SK-N-SH (cell line): ENCODE results near the gene MRPL49. TPM values are rescaled to one million over a fixed set of nuclear protein-coding genes. Genes with fewer than 3 reads are reported as not detected.
A peak's percentile ranks its signal among the peaks of the same experiment; 100 is the strongest.

Source experiments
- CTCF ChIA-PET: fragments of 300-600, 350-600 bp; formaldehyde crosslinking; extraction: SDS; loops from one replicate; lab custom pipeline; 2021; lab: Yijun Ruan, JAX
- POLR2A ChIA-PET: fragments of 350-600 bp; sonication (Branson Sonifier 250); formaldehyde crosslinking; extraction: SDS; loops from one replicate; lab custom pipeline; 2020; ENCODE audit warnings: antibody characterized with exemption, inconsistent platforms; lab: Yijun Ruan, JAX
- DNase-seq: peaks from one replicate; pipeline ENCODE4 v3.0.0; 2012
- H2AFZ ChIP-seq: fragments of 200-600 bp; sonication (generic); 2 replicates; pipeline ENCODE4 v1.8.1; 2016; ENCODE audit warnings: antibody characterized with exemption, mild to moderate bottlenecking, low read depth
- H3F3A ChIP-seq: fragments of 200-600 bp; sonication (generic); replicated peaks from 2 replicates; pipeline ENCODE3; 2016; ENCODE audit warnings: antibody characterized with exemption, mild to moderate bottlenecking; ENCODE audit not compliant: insufficient read depth
- H3K27ac ChIP-seq, 2 experiments: fragments of 200-500 bp in 1 of 2; fragments of 200-600 bp in 1 of 2; sonication (Bioruptor generic) in 1 of 2; sonication (generic), shearing (Covaris generic) in 1 of 2; 2 replicates each; pipeline versions ENCODE4 v1.5.1 to v1.6.1; 2014 to 2016; ENCODE audit warnings: low read depth in 2 of 2, inconsistent platforms in 1 of 2, low read length in 1 of 2, mild to moderate bottlenecking in 1 of 2, mixed read lengths in 1 of 2
- H3K27me3 ChIP-seq: fragments of 200-600 bp; sonication (generic), shearing (Covaris generic); 2 replicates; pipeline ENCODE4 v1.6.1; 2016; ENCODE audit warnings: mixed run types; ENCODE audit not compliant: insufficient read depth
- H3K36me3 ChIP-seq, 2 experiments: fragments of 200-500 bp in 1 of 2; fragments of 200-600 bp in 1 of 2; sonication (Bioruptor generic) in 1 of 2; sonication (generic) in 1 of 2; replicated peaks in 1 of 2; 2 replicates each; pipeline versions ENCODE3 to v1.5.1; 2014 to 2016; ENCODE audit warnings: low read length in 1 of 2, mild to moderate bottlenecking in 1 of 2; ENCODE audit not compliant: insufficient read depth in 2 of 2, control insufficient read depth in 1 of 2
- H3K4me1 ChIP-seq, 2 experiments: fragments of 200-500 bp in 1 of 2; fragments of 200-600 bp in 1 of 2; sonication (Bioruptor generic) in 1 of 2; sonication (generic), shearing (Covaris generic) in 1 of 2; 2 replicates each; pipeline versions ENCODE4 v1.5.1 to v1.6.1; 2014 to 2016; ENCODE audit warnings: low read depth in 1 of 2, low read length in 1 of 2, mixed run types in 1 of 2; ENCODE audit not compliant: insufficient read depth in 2 of 2, control insufficient read depth in 1 of 2
- H3K4me2 ChIP-seq: fragments of 200-600 bp; sonication (generic), shearing (Covaris generic); 2 replicates; pipeline ENCODE4 v1.6.1; 2017; ENCODE audit warnings: mixed run types
- H3K4me3 ChIP-seq, 2 experiments: fragments of 200-500 bp in 1 of 2; fragments of 200-600 bp in 1 of 2; sonication (Bioruptor generic) in 1 of 2; sonication (generic), shearing (Covaris generic) in 1 of 2; 2 replicates each; pipeline versions ENCODE4 v1.5.1 to v1.8.1; 2014 to 2016; ENCODE audit warnings: low read depth in 2 of 2, inconsistent platforms in 1 of 2, low read length in 1 of 2, mild to moderate bottlenecking in 1 of 2, mixed read lengths in 1 of 2, moderate library complexity in 1 of 2
- H3K79me2 ChIP-seq: fragments of 200-600 bp; sonication (generic); 2 replicates; pipeline ENCODE4 v1.8.1; 2017; ENCODE audit warnings: mild to moderate bottlenecking; ENCODE audit not compliant: insufficient read depth
- H3K9ac ChIP-seq: fragments of 200-600 bp; sonication (generic); 2 replicates; pipeline ENCODE4 v1.6.1; 2017; ENCODE audit warnings: mixed run types
- H3K9me2 ChIP-seq: fragments of 200-600 bp; sonication (generic); 2 replicates; pipeline ENCODE4 v1.6.1; 2017; ENCODE audit warnings: mixed run types
- H3K9me3 ChIP-seq: fragments of 200-600 bp; sonication (generic); 2 replicates; pipeline ENCODE4 v1.6.1; 2017; ENCODE audit warnings: mixed run types, mild to moderate bottlenecking, moderate library complexity
- H4K20me1 ChIP-seq: fragments of 200-600 bp; sonication (generic); 2 replicates; pipeline ENCODE4 v1.6.1; 2017; ENCODE audit warnings: mild to moderate bottlenecking, mixed run types; ENCODE audit not compliant: insufficient read depth
- ELF1 ChIP-seq: IDR thresholded peaks from 2 replicates; pipeline ENCODE4 v1.4.0; 2012
- EZH2phosphoT487 ChIP-seq: fragments of 200-600 bp; sonication (generic); IDR thresholded peaks from 2 replicates; pipeline ENCODE4 v1.6.1; 2017; ENCODE audit warnings: low read depth, mixed run types, mild to moderate bottlenecking, antibody characterized with exemption, moderate library complexity, borderline replicate concordance
- FOSL2 ChIP-seq: IDR thresholded peaks from 2 replicates; pipeline ENCODE4 v1.4.0; 2012; ENCODE audit warnings: low read depth, mild to moderate bottlenecking, moderate library complexity, borderline replicate concordance
- FOXM1 ChIP-seq: IDR thresholded peaks from 2 replicates; pipeline ENCODE4 v1.4.0; 2012; ENCODE audit warnings: low read depth, mild to moderate bottlenecking
- GABPA ChIP-seq: IDR thresholded peaks from 2 replicates; pipeline ENCODE4 v1.4.0; 2012; ENCODE audit warnings: low read depth, mild to moderate bottlenecking
- GATA2 ChIP-seq: sonication (generic); formaldehyde crosslinking; IDR thresholded peaks from 2 replicates; pipeline ENCODE4 v1.5.0; 2020; ENCODE audit warnings: mild to moderate bottlenecking, missing genetic modification reagents
- IRF3 ChIP-seq: fragments of 150-350 bp; IDR thresholded peaks from 2 replicates; pipeline ENCODE4 v1.6.1; 2016; ENCODE audit warnings: mild to moderate bottlenecking, low read depth, low read length
- MEF2A ChIP-seq: IDR thresholded peaks from 2 replicates; pipeline ENCODE4 v1.4.0; 2012; ENCODE audit warnings: low read depth, borderline replicate concordance
- NRF1 ChIP-seq: IDR thresholded peaks from 2 replicates; pipeline ENCODE4 v1.6.1; 2012; ENCODE audit warnings: low read depth, mild to moderate bottlenecking, low read length
- POLR2AphosphoS5 ChIP-seq: IDR thresholded peaks from 2 replicates; pipeline ENCODE4 v1.6.1; 2012; ENCODE audit warnings: low read depth, low read length
- RAD21 ChIP-seq: IDR thresholded peaks from 2 replicates; pipeline ENCODE4 v1.6.1; 2012; ENCODE audit warnings: mild to moderate bottlenecking, low read length
- RFX5 ChIP-seq: IDR thresholded peaks from 2 replicates; pipeline ENCODE4 v1.6.1; 2012; ENCODE audit warnings: mild to moderate bottlenecking, improper control_type of control experiment, low read length
- RXRA ChIP-seq: IDR thresholded peaks from 2 replicates; pipeline ENCODE4 v1.4.0; 2012; ENCODE audit warnings: low read depth, mild to moderate bottlenecking, borderline replicate concordance
- SMC3 ChIP-seq: IDR thresholded peaks from 2 replicates; pipeline ENCODE4 v1.6.1; 2012; ENCODE audit warnings: low read depth, low read length, improper control_type of control experiment
- TAF1 ChIP-seq: IDR thresholded peaks from 2 replicates; pipeline ENCODE4 v1.6.1; 2012; ENCODE audit warnings: low read depth, mild to moderate bottlenecking, low read length, moderate library complexity, borderline replicate concordance
- TEAD4 ChIP-seq: IDR thresholded peaks from 2 replicates; pipeline ENCODE4 v1.4.0; 2012; ENCODE audit warnings: mild to moderate bottlenecking, borderline replicate concordance; ENCODE audit not compliant: insufficient read depth
- YY1 ChIP-seq: IDR thresholded peaks from 2 replicates; pipeline ENCODE4 v1.4.0; 2012; ENCODE audit warnings: low read depth, mild to moderate bottlenecking
- WGBS: methylation state at CpG from one replicate; pipeline ENCODE4 v1.1.6; 2017; ENCODE audit warnings: low lambda C conversion rate; 5-methylcytosine and 5-hydroxymethylcytosine counted together
- polyA plus RNA-seq, 3 experiments: library from polyadenylated mRNA; depleted of rRNA; stranded (reverse); fragments of >200 nt; gene quantifications; 2 replicates each; pipeline ENCODE4 v1.2.3, GENCODE V29; 2012
- TF ChIP-seq, protein P1 (sequence below): IDR thresholded peaks from 2 replicates; pipeline ENCODE4 v1.4.0; 2012; ENCODE audit warnings: low read depth, borderline replicate concordance
- TF ChIP-seq, protein P2 (sequence below): IDR thresholded peaks from 2 replicates; pipeline ENCODE4 v1.4.0; 2012; ENCODE audit warnings: low read depth, borderline replicate concordance

MRPL49 gene
- polyA plus RNA-seq, 1 of the 3 experiments (the other 2 are of a cell fraction): 56.7 TPM

GRCh38 chr11:65113839-65114238, 8.3 kb upstream of the MRPL49 start:
- ChIA-PET CTCF (interaction anchor here (0.7 to 6.1 kb wide), 13 partner anchors 7 to 801 kb away, joined by 3 to 150 read pairs (median 4); partner anchors contain the start of genes ARL2, CAPN1, FAU and MRPL49), POLR2A (interaction anchor here (1.9 to 2.9 kb wide), 2 partner anchors 8 to 21 kb away, joined by 5 to 22 read pairs; partner anchors contain the start of genes FAU, MRPL49 and SYVN1)

DNA sequence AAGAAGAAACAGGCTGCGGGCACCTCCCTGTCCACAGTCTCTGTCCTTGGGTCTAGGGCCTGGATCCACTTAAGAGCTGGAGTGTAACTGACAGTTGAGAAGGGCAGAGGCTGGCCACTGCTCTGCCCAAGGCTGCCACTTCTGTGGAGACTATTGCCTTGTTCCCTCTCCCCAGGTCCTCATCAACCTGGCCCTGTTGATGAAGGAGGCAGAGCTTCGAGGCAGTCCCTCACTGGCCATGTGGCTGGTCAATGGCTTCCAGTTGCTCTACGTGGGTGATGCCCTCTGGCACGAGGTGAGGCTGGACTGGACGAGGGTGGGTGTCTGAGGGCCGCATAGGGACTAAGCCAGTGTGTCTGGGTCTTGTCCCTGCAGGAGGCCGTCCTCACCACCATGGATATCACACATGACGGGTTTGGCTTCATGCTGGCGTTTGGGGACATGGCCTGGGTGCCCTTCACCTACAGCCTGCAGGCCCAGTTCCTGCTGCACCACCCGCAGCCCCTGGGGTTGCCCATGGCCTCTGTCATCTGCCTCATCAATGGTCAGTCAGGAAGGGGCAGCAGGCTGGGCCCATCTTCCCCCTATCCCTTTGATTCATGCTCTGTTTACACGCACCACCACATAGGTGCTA, 7.5 kb upstream of the MRPL49 start:
- no peak overlapping the region for H3K4me2 ChIP-seq
- no peaks in the 10 kb centered on the region for H3K9me3 ChIP-seq
- peaks cover 20% of the 10 kb centered on the region for H3K79me2 ChIP-seq
- H4K20me1 ChIP-seq: peaks cover 6% of the 10 kb centered on the region; the same call in 1 of the 2 replicates
- no peak overlapping the region for H3K9ac ChIP-seq
- H3F3A ChIP-seq: peaks cover 32% of the 10 kb centered on the region
- WGBS: 92% methylated on average over 8 of the region's 11 CpGs
- no peak overlapping the region for H2AFZ ChIP-seq
- H3K27ac ChIP-seq: no peak overlapping the region; a peak in 1 of 4 replicates
- peaks cover 14 to 54% of the 10 kb centered on the region in 2 experiments; a peak in 3 of 4 replicates for H3K4me1 ChIP-seq
- no peaks in the 10 kb centered on the region for H3K27me3 ChIP-seq
- no peak for DNase-seq
- ChIA-PET POLR2A (interaction anchor here (1.9 kb wide), 1 partner anchor 20 kb away, joined by 5 read pairs; the partner anchor contains the start of gene SYVN1), CTCF (interaction anchor here (1.1 to 4.9 kb wide), 4 partner anchors 15 to 268 kb away, joined by 3 to 150 read pairs (median 4); partner anchors contain the start of gene VPS51)
- H3K9me2 ChIP-seq: no peaks in the 10 kb centered on the region
- H3K4me3 ChIP-seq: no peak overlapping the region
- peaks cover 23% of the 10 kb centered on the region in 2 experiments for H3K36me3 ChIP-seq
- TF ChIP-seq EZH2phosphoT487: no peak
- TF ChIP-seq GABPA: no peak
- TF ChIP-seq, protein P1, sequence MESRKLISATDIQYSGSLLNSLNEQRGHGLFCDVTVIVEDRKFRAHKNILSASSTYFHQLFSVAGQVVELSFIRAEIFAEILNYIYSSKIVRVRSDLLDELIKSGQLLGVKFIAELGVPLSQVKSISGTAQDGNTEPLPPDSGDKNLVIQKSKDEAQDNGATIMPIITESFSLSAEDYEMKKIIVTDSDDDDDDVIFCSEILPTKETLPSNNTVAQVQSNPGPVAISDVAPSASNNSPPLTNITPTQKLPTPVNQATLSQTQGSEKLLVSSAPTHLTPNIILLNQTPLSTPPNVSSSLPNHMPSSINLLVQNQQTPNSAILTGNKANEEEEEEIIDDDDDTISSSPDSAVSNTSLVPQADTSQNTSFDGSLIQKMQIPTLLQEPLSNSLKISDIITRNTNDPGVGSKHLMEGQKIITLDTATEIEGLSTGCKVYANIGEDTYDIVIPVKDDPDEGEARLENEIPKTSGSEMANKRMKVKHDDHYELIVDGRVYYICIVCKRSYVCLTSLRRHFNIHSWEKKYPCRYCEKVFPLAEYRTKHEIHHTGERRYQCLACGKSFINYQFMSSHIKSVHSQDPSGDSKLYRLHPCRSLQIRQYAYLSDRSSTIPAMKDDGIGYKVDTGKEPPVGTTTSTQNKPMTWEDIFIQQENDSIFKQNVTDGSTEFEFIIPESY: no peak
- TF ChIP-seq GATA2 (CRISPR knock-in tag): no peak
- no peak for TF ChIP-seq SMC3
- no peak for TF ChIP-seq NRF1
- TF ChIP-seq, protein P2, sequence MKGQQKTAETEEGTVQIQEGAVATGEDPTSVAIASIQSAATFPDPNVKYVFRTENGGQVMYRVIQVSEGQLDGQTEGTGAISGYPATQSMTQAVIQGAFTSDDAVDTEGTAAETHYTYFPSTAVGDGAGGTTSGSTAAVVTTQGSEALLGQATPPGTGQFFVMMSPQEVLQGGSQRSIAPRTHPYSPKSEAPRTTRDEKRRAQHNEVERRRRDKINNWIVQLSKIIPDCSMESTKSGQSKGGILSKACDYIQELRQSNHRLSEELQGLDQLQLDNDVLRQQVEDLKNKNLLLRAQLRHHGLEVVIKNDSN: no peak
- no peak for TF ChIP-seq TAF1
- TF ChIP-seq FOSL2: no peak
- TF ChIP-seq FOXM1: no peak
- TF ChIP-seq ELF1: no peak
- TF ChIP-seq RFX5: no peak

More at GRCh38 chr11:65113839-65114238, 8.3 kb upstream of the MRPL49 start:
- DNase-seq: no peak
- H3K9me2 ChIP-seq: no peaks in the 10 kb centered on the region
- peaks cover 20% of the 10 kb centered on the region for H3K79me2 ChIP-seq
- peak overlapping the region in 1 of 2 experiments; percentile 89; a peak in 2 of 4 replicates for H3K27ac ChIP-seq
- H3K27me3 ChIP-seq: no peaks in the 10 kb centered on the region
- 99% methylated on average over 6 of the region's 6 CpGs for WGBS
- H3K36me3 ChIP-seq: peaks cover 17 to 25% of the 10 kb centered on the region in 2 experiments
- H3F3A ChIP-seq: peaks cover 24% of the 10 kb centered on the region
- TF ChIP-seq TEAD4 (no peak), RAD21 (no peak), IRF3 (no peak), ELF1 (no peak), FOXM1 (no peak), YY1 (no peak), MEF2A (no peak), POLR2AphosphoS5 (no peak), RXRA (no peak), GABPA (no peak), RFX5 (no peak)
- TF ChIP-seq, protein P1: no peak
- H2AFZ ChIP-seq: no peak overlapping the region
- H3K9me3 ChIP-seq: no peaks in the 10 kb centered on the region
- peaks cover 14 to 54% of the 10 kb centered on the region in 2 experiments; a peak in 3 of 4 replicates for H3K4me1 ChIP-seq
- H3K9ac ChIP-seq: no peak overlapping the region
- H3K4me2 ChIP-seq: no peak overlapping the region
- H4K20me1 ChIP-seq: peaks cover 6% of the 10 kb centered on the region; the same call in 1 of the 2 replicates
- peak overlapping the region in 1 of 2 experiments; percentile 83; a peak in 1 of 4 replicates for H3K4me3 ChIP-seq
